ENCODE results near the gene TMEM9B.

GRCh38 chr11:8971196-8971923, 7.1 kb upstream of the TMEM9B start:
- TF ChIP-seq CTCF (conservative IDR thresholded peaks at IDR 0.05) (no peak), ZFX (IDR thresholded peaks at IDR 0.05) (no peak)
